ENCODE measurements around the gene CHCHD1.

Gene CHCHD1

GRCh38 chr10:73817826-73818225 is 36.0 kb downstream of the CHCHD1 start:
- H3K4me1 ChIP-seq (ENCODE audit: low read length): no peaks in the 10 kb centered on the region
- TF ChIP-seq EZH2 (optimal IDR thresholded peaks at IDR 0.05; ENCODE audit: low read depth, low read length) (no peak), EZH2phosphoT487 (IDR thresholded peaks at IDR 0.05; ENCODE audit: low read length) (no peak)
- TF ChIP-seq, protein P1, sequence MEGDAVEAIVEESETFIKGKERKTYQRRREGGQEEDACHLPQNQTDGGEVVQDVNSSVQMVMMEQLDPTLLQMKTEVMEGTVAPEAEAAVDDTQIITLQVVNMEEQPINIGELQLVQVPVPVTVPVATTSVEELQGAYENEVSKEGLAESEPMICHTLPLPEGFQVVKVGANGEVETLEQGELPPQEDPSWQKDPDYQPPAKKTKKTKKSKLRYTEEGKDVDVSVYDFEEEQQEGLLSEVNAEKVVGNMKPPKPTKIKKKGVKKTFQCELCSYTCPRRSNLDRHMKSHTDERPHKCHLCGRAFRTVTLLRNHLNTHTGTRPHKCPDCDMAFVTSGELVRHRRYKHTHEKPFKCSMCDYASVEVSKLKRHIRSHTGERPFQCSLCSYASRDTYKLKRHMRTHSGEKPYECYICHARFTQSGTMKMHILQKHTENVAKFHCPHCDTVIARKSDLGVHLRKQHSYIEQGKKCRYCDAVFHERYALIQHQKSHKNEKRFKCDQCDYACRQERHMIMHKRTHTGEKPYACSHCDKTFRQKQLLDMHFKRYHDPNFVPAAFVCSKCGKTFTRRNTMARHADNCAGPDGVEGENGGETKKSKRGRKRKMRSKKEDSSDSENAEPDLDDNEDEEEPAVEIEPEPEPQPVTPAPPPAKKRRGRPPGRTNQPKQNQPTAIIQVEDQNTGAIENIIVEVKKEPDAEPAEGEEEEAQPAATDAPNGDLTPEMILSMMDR (IDR thresholded peaks at IDR 0.05; ENCODE audit: low read length): no peak
- H3K9me2 ChIP-seq (replicated peaks; ENCODE audit: insufficient read depth, low read length): no peaks in the 10 kb centered on the region
- no peak overlapping the region for H3K4me2 ChIP-seq (ENCODE audit: low read depth, low read length)
- no peak overlapping the region for H3K27ac ChIP-seq (ENCODE audit: low read length)
- no peak overlapping the region for H3K4me3 ChIP-seq (ENCODE audit: low read length)
- H3K36me3 ChIP-seq (replicated peaks; ENCODE audit: insufficient read depth, low read length): no peaks in the 10 kb centered on the region
- no peaks in the 10 kb centered on the region for H4K20me1 ChIP-seq (ENCODE audit: insufficient read depth, low read length)
- H3K79me2 ChIP-seq (ENCODE audit: low read length): no peaks in the 10 kb centered on the region
- no peak overlapping the region for H2AFZ ChIP-seq (ENCODE audit: low read length)
- no peaks in the 10 kb centered on the region for H3K9me3 ChIP-seq (replicated peaks; ENCODE audit: insufficient read depth, low read length)
- H3K9ac ChIP-seq (ENCODE audit: low read length): no peak overlapping the region
- H3F3A ChIP-seq (ENCODE audit: insufficient read depth, low read length): peaks cover under 1% of the 10 kb centered on the region; the same call in 1 of the 2 replicates
- no peaks in the 10 kb centered on the region for H3K27me3 ChIP-seq (replicated peaks; ENCODE audit: insufficient read depth, low read length)
- no peak for DNase-seq

GRCh38 chr10:73818402-73818801 is 36.6 kb downstream of the CHCHD1 start:
- H3K79me2 ChIP-seq (ENCODE audit: low read length): no peaks in the 10 kb centered on the region
- H3K36me3 ChIP-seq (replicated peaks; ENCODE audit: insufficient read depth, low read length): no peaks in the 10 kb centered on the region
- H3K4me1 ChIP-seq (ENCODE audit: low read length): no peaks in the 10 kb centered on the region
- no peak overlapping the region for H3K9ac ChIP-seq (ENCODE audit: low read length)
- DNase-seq: no peak
- H3K27me3 ChIP-seq (replicated peaks; ENCODE audit: insufficient read depth, low read length): no peaks in the 10 kb centered on the region
- no peak overlapping the region for H3K4me3 ChIP-seq (ENCODE audit: low read length)
- H3F3A ChIP-seq (ENCODE audit: insufficient read depth, low read length): no peaks in the 10 kb centered on the region
- H3K9me3 ChIP-seq (replicated peaks; ENCODE audit: insufficient read depth, low read length): no peaks in the 10 kb centered on the region
- no peak overlapping the region for H3K4me2 ChIP-seq (ENCODE audit: low read depth, low read length)
- H3K9me2 ChIP-seq (replicated peaks; ENCODE audit: insufficient read depth, low read length): no peaks in the 10 kb centered on the region
- no peak overlapping the region for H3K27ac ChIP-seq (ENCODE audit: low read length)
- TF ChIP-seq, protein P1 (IDR thresholded peaks at IDR 0.05; ENCODE audit: low read length): no peak
- no peak for TF ChIP-seq EZH2phosphoT487 (IDR thresholded peaks at IDR 0.05; ENCODE audit: low read length)
- no peak for TF ChIP-seq EZH2 (optimal IDR thresholded peaks at IDR 0.05; ENCODE audit: low read depth, low read length)
- no peaks in the 10 kb centered on the region for H4K20me1 ChIP-seq (ENCODE audit: insufficient read depth, low read length)
- no peak overlapping the region for H2AFZ ChIP-seq (ENCODE audit: low read length)

DNA sequence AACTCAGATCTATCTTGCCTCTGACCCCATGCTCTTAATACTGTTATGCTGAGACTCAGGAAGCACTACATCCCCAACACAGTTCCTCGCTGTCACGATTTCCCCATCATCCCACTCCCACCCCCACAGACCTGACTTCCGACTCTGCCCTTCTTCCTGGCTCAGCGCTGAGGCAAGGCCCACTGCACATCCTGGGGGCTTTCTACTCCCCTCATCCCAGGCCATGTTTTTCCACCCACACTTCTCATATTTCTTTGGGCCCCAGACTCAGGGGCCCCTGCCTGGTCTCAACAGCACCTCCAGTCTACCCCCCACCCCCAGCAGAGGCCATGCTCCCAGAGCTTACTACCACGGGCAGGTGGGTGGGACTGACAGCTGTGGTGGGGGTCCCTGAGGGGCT is 37.2 kb downstream of the CHCHD1 start:
- Histone ChIP-seq H3K27me3 (replicated peaks; ENCODE audit: insufficient read depth, low read length) (no peaks in the 10 kb centered on the region), H3K4me2 (ENCODE audit: low read depth, low read length) (no peak overlapping the region), H3K9ac (ENCODE audit: low read length) (no peak overlapping the region), H3K9me2 (replicated peaks; ENCODE audit: insufficient read depth, low read length) (no peaks in the 10 kb centered on the region), H4K20me1 (ENCODE audit: insufficient read depth, low read length) (no peaks in the 10 kb centered on the region), H3K9me3 (replicated peaks; ENCODE audit: insufficient read depth, low read length) (no peaks in the 10 kb centered on the region), H3K36me3 (replicated peaks; ENCODE audit: insufficient read depth, low read length) (no peaks in the 10 kb centered on the region), H3K79me2 (ENCODE audit: low read length) (no peaks in the 10 kb centered on the region), H3K27ac (ENCODE audit: low read length) (no peak overlapping the region), H2AFZ (ENCODE audit: low read length) (no peak overlapping the region), H3F3A (ENCODE audit: insufficient read depth, low read length) (no peaks in the 10 kb centered on the region), H3K4me3 (ENCODE audit: low read length) (no peak overlapping the region), H3K4me1 (ENCODE audit: low read length) (no peaks in the 10 kb centered on the region)
- no peak for DNase-seq
- TF ChIP-seq EZH2 (optimal IDR thresholded peaks at IDR 0.05; ENCODE audit: low read depth, low read length): no peak
- TF ChIP-seq EZH2phosphoT487 (IDR thresholded peaks at IDR 0.05; ENCODE audit: low read length): no peak
- TF ChIP-seq, protein P1 (IDR thresholded peaks at IDR 0.05; ENCODE audit: low read length): no peak
